Measurements from ENCODE around the gene G6PC1. TPM values are rescaled to one million over a fixed set of nuclear protein-coding genes. Genes with fewer than 3 reads are reported as not detected.

Gene G6PC1
- total and polyA plus RNA-seq, 2 of the 13 experiments (the other 11 are each of a cell fraction or from before 2014, with no cell fraction given) = 1.7 to 37.9 TPM

- TF ChIP-seq NKX3-1 (CRISPR knock-in tag; IDR thresholded peaks at IDR 0.05) (peak; percentile 50; the same call in 1 of the 2 replicates), ATF7 (IDR thresholded peaks at IDR 0.05) (no peak), ATF7 (CRISPR knock-in tag; IDR thresholded peaks at IDR 0.05) (peak; percentile 66; the same call in 1 of the 2 replicates), RCOR2 (CRISPR knock-in tag; IDR thresholded peaks at IDR 0.05) (peak; percentile 85), MYNN (CRISPR knock-in tag; IDR thresholded peaks at IDR 0.05; ENCODE audit: low read depth) (no peak), MEIS1 (CRISPR knock-in tag; IDR thresholded peaks at IDR 0.05; ENCODE audit: borderline replicate concordance) (peak; percentile 98), KIAA2018 (CRISPR knock-in tag; IDR thresholded peaks at IDR 0.05; ENCODE audit: borderline replicate concordance) (no peak), MLXIP (CRISPR knock-in tag; IDR thresholded peaks at IDR 0.05; ENCODE audit: borderline replicate concordance) (no peak), NRL (CRISPR knock-in tag; IDR thresholded peaks at IDR 0.05; ENCODE audit: borderline replicate concordance) (peak; percentile 90), FIP1L1 (IDR thresholded peaks at IDR 0.05; ENCODE audit: borderline replicate concordance, insufficient read depth, low read depth, low read length) (no peak), ZNF660 (CRISPR knock-in tag; IDR thresholded peaks at IDR 0.05; ENCODE audit: borderline replicate concordance, low read depth) (no peak), SMARCE1 (IDR thresholded peaks at IDR 0.05; ENCODE audit: borderline replicate concordance) (no peak), ZBTB14 (CRISPR knock-in tag; IDR thresholded peaks at IDR 0.05) (no peak), ZMYM3 (CRISPR knock-in tag; IDR thresholded peaks at IDR 0.05) (peak; percentile 90), SP140L (CRISPR knock-in tag; IDR thresholded peaks at IDR 0.05; ENCODE audit: borderline replicate concordance) (no peak), HHEX (CRISPR knock-in tag; IDR thresholded peaks at IDR 0.05) (peak; percentile 23; the same call in 1 of the 2 replicates), ZNF75D (CRISPR knock-in tag; IDR thresholded peaks at IDR 0.05; ENCODE audit: borderline replicate concordance) (no peak)
Observed at GRCh38 chr17:42886283-42887176, 14.1 kb upstream of the G6PC1 start (continued).

Measured in HepG2 (cell line).